ENCODE measurements around the gene APOBEC3G.
"Not testable (repeated sequence)": the region's sequence is repeated elsewhere in the genome, so short reads cannot be mapped to it uniquely, and the experiment has no call there.

APOBEC3G gene

GRCh38 chr22:39041908-39042307 lies 35.2 kb upstream of the APOBEC3G start:
- H3K27ac ChIP-seq, result no peak overlapping the region
- TF ChIP-seq, protein P1, sequence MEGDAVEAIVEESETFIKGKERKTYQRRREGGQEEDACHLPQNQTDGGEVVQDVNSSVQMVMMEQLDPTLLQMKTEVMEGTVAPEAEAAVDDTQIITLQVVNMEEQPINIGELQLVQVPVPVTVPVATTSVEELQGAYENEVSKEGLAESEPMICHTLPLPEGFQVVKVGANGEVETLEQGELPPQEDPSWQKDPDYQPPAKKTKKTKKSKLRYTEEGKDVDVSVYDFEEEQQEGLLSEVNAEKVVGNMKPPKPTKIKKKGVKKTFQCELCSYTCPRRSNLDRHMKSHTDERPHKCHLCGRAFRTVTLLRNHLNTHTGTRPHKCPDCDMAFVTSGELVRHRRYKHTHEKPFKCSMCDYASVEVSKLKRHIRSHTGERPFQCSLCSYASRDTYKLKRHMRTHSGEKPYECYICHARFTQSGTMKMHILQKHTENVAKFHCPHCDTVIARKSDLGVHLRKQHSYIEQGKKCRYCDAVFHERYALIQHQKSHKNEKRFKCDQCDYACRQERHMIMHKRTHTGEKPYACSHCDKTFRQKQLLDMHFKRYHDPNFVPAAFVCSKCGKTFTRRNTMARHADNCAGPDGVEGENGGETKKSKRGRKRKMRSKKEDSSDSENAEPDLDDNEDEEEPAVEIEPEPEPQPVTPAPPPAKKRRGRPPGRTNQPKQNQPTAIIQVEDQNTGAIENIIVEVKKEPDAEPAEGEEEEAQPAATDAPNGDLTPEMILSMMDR (conservative IDR thresholded peaks at IDR 0.05), result no peak
- TF ChIP-seq ZFX (IDR thresholded peaks at IDR 0.05), result no peak

- H3K27ac ChIP-seq, result not testable (repeated sequence)
Observed at GRCh38 chr22:39043063-39043462, 34.0 kb upstream of the APOBEC3G start.

DNA sequence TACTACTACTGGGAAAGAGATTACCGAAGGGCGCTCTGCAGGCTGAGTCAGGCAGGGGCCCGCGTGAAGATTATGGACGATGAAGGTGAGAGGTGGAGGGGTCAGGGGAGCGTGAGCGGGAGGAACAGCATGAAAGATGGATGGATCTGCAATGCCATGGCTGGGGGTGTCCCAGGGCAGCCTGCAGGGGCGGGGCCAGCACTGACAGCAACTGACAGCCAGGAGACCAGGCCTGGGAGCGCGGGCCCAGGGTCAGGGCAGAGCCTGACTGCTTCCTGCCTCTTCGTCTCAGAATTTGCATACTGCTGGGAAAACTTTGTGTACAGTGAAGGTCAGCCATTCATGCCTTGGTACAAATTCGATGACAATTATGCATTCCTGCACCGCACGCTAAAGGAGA lies 31.9 kb upstream of the APOBEC3G start:
- not testable (repeated sequence) for H3K27ac ChIP-seq

GRCh38 chr22:39049486-39049885 lies 27.6 kb upstream of the APOBEC3G start:
- H3K27ac ChIP-seq, result not testable (repeated sequence)

DNA sequence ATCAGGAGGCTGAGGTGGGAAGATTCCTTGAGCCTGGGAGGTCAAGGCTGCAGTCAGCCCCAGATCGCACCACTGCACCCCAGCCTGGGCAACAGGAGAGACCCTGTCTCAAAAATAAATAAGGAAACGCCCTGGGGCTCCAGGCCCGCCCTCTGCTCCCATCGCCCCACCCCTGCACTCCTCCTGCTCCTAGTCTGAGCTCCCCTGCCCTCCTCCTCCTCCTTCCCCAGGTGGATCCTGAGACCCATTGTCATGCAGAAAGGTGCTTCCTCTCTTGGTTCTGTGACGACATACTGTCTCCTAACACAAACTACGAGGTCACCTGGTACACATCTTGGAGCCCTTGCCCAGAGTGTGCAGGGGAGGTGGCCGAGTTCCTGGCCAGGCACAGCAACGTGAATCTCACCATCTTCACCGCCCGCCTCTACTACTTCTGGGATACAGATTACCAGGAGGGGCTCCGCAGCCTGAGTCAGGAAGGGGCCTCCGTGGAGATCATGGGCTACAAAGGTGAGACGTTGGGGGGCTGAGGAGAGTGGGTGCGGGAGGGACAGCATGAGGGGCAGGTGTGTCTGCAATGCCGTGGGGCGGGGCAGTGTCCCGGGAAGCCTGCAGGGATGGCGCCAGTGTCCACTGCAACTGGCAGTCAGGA lies 25.1 kb upstream of the APOBEC3G start:
- not testable (repeated sequence) for H3K27ac ChIP-seq

DNA sequence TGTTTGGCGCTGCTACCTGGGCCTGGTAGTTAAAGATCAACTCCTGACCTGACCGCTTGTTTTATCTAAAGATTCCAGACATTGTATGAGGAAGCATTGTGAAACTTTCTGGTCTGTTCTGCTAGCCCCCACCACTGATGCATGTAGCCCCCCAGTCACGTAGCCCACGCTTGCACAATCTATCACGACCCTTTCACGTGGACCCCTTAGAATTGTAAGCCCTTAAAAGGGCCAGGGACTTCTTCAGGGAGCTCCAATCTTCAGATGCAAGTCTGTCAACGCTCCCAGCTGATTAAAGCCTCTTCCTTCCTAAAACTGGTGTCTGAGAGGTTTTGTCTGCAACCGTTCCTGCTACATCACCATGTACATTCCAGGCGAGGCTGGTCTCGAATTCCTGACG lies 21.4 kb upstream of the APOBEC3G start:
- no peak overlapping the region for H3K27ac ChIP-seq
- no peak for TF ChIP-seq ZFX (IDR thresholded peaks at IDR 0.05)
- TF ChIP-seq, protein P1 (conservative IDR thresholded peaks at IDR 0.05), result no peak

- not testable (repeated sequence) for H3K27ac ChIP-seq
Observed at GRCh38 chr22:39061290-39061689, 15.8 kb upstream of the APOBEC3G start.

GRCh38 chr22:39061951-39062350 lies 15.1 kb upstream of the APOBEC3G start:
- H3K27ac ChIP-seq, result not testable (repeated sequence)

DNA sequence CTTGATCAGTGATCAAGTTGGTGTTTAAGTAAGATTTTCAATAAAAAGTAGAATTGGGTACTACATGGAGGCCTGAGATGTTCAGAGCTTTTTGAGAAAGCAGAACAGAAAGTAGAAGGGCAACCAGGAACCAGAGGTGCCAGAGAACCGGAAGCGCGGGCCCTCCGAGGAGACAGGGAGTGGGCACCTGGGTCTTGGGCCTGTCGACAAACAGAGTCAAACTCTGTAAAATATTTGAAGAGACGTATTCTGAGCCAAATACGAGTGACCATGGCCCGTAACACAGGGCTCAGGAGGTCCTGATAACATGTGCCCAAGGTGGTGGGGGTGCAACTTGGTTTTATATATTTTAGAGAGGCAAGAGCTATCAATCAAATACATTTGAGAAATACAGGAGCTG lies 13.2 kb upstream of the APOBEC3G start:
- not testable (repeated sequence) for H3K27ac ChIP-seq

- H3K27ac ChIP-seq, result not testable (repeated sequence)
Observed at GRCh38 chr22:39066442-39067276, 10.4 kb upstream of the APOBEC3G start.

- peak overlapping the region; percentile 9; the same call in 1 of the 2 replicates for H3K27ac ChIP-seq
- TF ChIP-seq, protein P1 (conservative IDR thresholded peaks at IDR 0.05), result no peak; the same call in 1 of the 2 replicates
- TF ChIP-seq ZFX (IDR thresholded peaks at IDR 0.05), result no peak
Observed at GRCh38 chr22:39068033-39068785, 8.9 kb upstream of the APOBEC3G start.

DNA sequence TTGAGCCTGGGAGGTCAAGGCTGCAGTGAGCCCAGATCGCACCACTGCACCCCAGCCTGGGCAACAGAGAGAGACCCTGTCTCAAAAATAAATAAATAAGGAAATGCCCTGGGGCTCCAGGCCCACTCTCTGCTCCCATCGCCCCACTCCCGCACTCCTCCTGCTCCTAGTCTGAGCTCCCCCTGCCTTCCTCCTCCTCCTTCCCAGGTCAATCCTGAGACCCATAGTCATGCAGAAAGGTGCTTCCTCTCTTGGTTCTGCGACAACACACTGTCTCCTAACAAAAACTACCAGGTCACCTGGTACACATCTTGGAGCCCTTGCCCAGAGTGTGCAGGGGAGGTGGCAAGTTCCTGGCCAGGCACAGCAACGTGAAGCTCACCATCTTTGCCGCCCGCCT lies 6.9 kb upstream of the APOBEC3G start:
- no peak for TF ChIP-seq ZFX (IDR thresholded peaks at IDR 0.05)
- TF ChIP-seq, protein P1 (conservative IDR thresholded peaks at IDR 0.05), result no peak
- H3K27ac ChIP-seq, result no peak overlapping the region

DNA sequence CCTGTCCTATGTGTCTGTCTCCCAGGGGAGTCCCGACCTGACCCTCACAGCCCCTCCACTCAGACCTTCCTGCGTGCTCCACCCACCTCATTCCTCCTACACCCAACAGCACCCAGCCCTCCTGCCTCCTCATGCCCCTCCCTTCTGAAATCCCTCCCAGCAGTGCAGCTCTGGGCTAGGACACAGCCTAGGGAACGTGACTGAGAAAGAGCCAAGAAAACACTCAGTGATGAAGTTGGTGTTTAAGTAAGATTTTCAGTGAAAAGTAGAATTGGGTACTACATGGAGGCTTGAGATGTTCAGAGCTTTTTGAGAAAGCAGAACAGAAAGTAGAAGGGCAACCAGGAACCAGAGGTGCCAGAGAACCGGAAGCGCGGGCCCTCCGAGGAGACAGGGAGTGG lies 4.5 kb upstream of the APOBEC3G start:
- H3K27ac ChIP-seq, result not testable (repeated sequence)

Data from C4-2B (cell line).